SK-N-MC (cell line): Measurements from ENCODE around the gene MIPOL1.

ENCODE experiments used
- EZH2 ChIP-seq: fragments of 200-600 bp; sonication (generic); IDR thresholded peaks from one replicate; pipeline ENCODE4 v1.6.1; 2017; ENCODE audit warnings: antibody characterized with exemption
- FOXP2 ChIP-seq: optimal IDR thresholded peaks from 2 replicates; pipeline ENCODE3; 2011; ENCODE audit warnings: mild to moderate bottlenecking, moderate library complexity; ENCODE audit not compliant: insufficient read depth; ENCODE audit errors: extremely low read length, control extremely low read depth
- POLR2AphosphoS5 ChIP-seq: IDR thresholded peaks from 2 replicates; pipeline ENCODE4 v1.6.1; 2012; ENCODE audit warnings: mild to moderate bottlenecking, low read depth, low read length, borderline replicate concordance

DNA sequence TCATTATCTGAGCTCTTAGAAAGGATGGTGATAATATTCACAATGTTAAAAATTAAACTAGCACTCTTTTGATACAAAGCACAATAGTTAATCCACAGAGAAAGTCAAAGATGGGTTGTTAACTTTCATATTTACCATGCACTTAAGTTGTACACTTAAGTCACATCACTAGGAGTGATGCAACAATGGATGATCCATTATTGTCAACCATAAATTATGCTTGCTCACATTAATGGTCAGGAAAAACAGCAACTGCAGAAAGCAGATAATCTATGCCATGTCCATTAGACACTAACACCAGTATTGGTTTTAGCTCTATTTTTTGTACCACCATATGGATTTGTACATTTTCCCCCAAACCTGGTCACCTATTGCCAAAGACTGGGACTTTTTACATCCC is 201.8 kb downstream of the MIPOL1 start:
- TF ChIP-seq POLR2AphosphoS5 = no peak
- TF ChIP-seq EZH2 = no peak
- TF ChIP-seq FOXP2 = no peak
